HepG2 (cell line): ENCODE results near the gene TRMT10C. TPM values are rescaled to one million over a fixed set of nuclear protein-coding genes. Genes with fewer than 3 reads are reported as not detected.

ENCODE experiments used
- CC2D1A ChIP-seq: sonication (generic); formaldehyde crosslinking; IDR thresholded peaks from 2 replicates; pipeline ENCODE4 v1.8.1; 2023; ENCODE audit warnings: mild to moderate bottlenecking, missing genetic modification reagents
- MAZ ChIP-seq, 2 experiments: sonication (generic) in 1 of 2; formaldehyde crosslinking in 1 of 2; IDR thresholded peaks; 2 replicates each; pipeline versions ENCODE4 v1.5.0 to v1.6.1; 2012 to 2020; ENCODE audit warnings: low read depth in 2 of 2, mild to moderate bottlenecking in 2 of 2, borderline replicate concordance in 1 of 2, improper control_type of control experiment in 1 of 2, low read length in 1 of 2, missing genetic modification reagents in 1 of 2, moderate library complexity in 1 of 2
- MEIS1 ChIP-seq: sonication (generic); formaldehyde crosslinking; IDR thresholded peaks from 2 replicates; pipeline ENCODE4 v1.9.0; 2021; ENCODE audit warnings: mild to moderate bottlenecking, missing genetic modification reagents, moderate library complexity, borderline replicate concordance
- RFXAP ChIP-seq: sonication (generic); formaldehyde crosslinking; IDR thresholded peaks from 2 replicates; pipeline ENCODE4 v1.4.0; 2020; ENCODE audit warnings: missing genetic modification reagents, borderline replicate concordance
- TAF1 ChIP-seq: sonication (generic); formaldehyde crosslinking; IDR thresholded peaks from 2 replicates; pipeline ENCODE4 v1.4.0; 2020; ENCODE audit warnings: missing genetic modification reagents
- TARDBP ChIP-seq: sonication (generic); formaldehyde crosslinking; IDR thresholded peaks from 2 replicates; pipeline ENCODE4 v1.8.0; 2022; ENCODE audit warnings: mild to moderate bottlenecking, missing genetic modification reagents
- TGIF2 ChIP-seq: IDR thresholded peaks from 2 replicates; pipeline ENCODE4 v1.6.1; 2016; ENCODE audit warnings: control low read depth, missing compliant biosample characterization
- ZFX ChIP-seq: sonication (generic); formaldehyde crosslinking; IDR thresholded peaks from 2 replicates; pipeline ENCODE4 v1.4.0; 2020; ENCODE audit warnings: mild to moderate bottlenecking, low read depth, missing genetic modification reagents, moderate library complexity
- ZNF3 ChIP-seq: IDR thresholded peaks from 2 replicates; pipeline ENCODE4 v1.7.0; 2017; ENCODE audit warnings: inconsistent platforms
- ZNF33B ChIP-seq: sonication (generic); formaldehyde crosslinking; IDR thresholded peaks from 2 replicates; pipeline ENCODE4 v1.5.1; 2020; ENCODE audit warnings: mild to moderate bottlenecking, missing genetic modification reagents
- ZNF382 ChIP-seq: sonication (generic); formaldehyde crosslinking; IDR thresholded peaks from 2 replicates; pipeline ENCODE4 v1.5.0; 2020; ENCODE audit warnings: missing genetic modification reagents, mild to moderate bottlenecking, borderline replicate concordance
- ZNF501 ChIP-seq: sonication (generic); formaldehyde crosslinking; IDR thresholded peaks from 2 replicates; pipeline ENCODE4 v1.5.1; 2020; ENCODE audit warnings: mild to moderate bottlenecking, moderate library complexity, missing genetic modification reagents
- ZNF556 ChIP-seq: sonication (generic); formaldehyde crosslinking; IDR thresholded peaks from 2 replicates; pipeline ENCODE4 v1.4.0; 2020; ENCODE audit warnings: mild to moderate bottlenecking, missing genetic modification reagents, borderline replicate concordance
- ZSCAN20 ChIP-seq: sonication (generic); formaldehyde crosslinking; IDR thresholded peaks from 2 replicates; pipeline ENCODE4 v1.4.0; 2020; ENCODE audit warnings: missing genetic modification reagents, mild to moderate bottlenecking, borderline replicate concordance
- polyA plus RNA-seq, 8 experiments: library from polyadenylated mRNA; depleted of rRNA in 3 of 8; stranded (reverse) in 7 of 8; unstranded in 1 of 8; fragments of >200 nt; fragmentation: Illumina TruSeq in 4 of 8; extraction: Trizol in 4 of 8; gene quantifications; 2 replicates each; pipeline versions ENCODE4 v1.2.1 to v1.2.3, GENCODE V29; 2011 to 2016; ENCODE audit warnings: low read depth in 4 of 8, missing spikeins in 1 of 8, mixed read lengths in 1 of 8; ENCODE audit not compliant: insufficient read depth in 1 of 8
- total RNA-seq, 5 experiments: library from RNA; depleted of rRNA; stranded (reverse); fragments of >200 nt; fragmentation: Illumina TruSeq; extraction: Trizol; gene quantifications; 2 replicates each; pipeline ENCODE4 v1.2.3, GENCODE V29; 2016; ENCODE audit warnings: low read depth in 1 of 5
- TF ChIP-seq, protein P1 (sequence below): sonication (generic); formaldehyde crosslinking; IDR thresholded peaks from 2 replicates; pipeline ENCODE4 v1.5.0; 2020; ENCODE audit warnings: mild to moderate bottlenecking, missing genetic modification reagents, borderline replicate concordance
- TF ChIP-seq, protein P2 (sequence below): sonication (generic); formaldehyde crosslinking; conservative IDR thresholded peaks from 2 replicates; pipeline ENCODE4 v1.8.0; 2022; ENCODE audit warnings: mild to moderate bottlenecking, moderate library complexity, missing genetic modification reagents
- TF ChIP-seq, protein P3 (sequence below): fragments of 450-650 bp; IDR thresholded peaks from 2 replicates; pipeline ENCODE4 v1.6.1; 2017; ENCODE audit warnings: mild to moderate bottlenecking

TRMT10C gene
- total and polyA plus RNA-seq, 2 of the 13 experiments (the other 11 are each of a cell fraction or from before 2014, with no cell fraction given) = 10.8 to 39.2 TPM

- TF ChIP-seq MAZ (IDR thresholded peaks at IDR 0.05; ENCODE audit: borderline replicate concordance, low read depth, low read length) (no peak), MAZ (CRISPR knock-in tag; IDR thresholded peaks at IDR 0.05; ENCODE audit: low read depth) (0 out of 2 replicates have a peak, but pooled peaks have one; percentile 27), TGIF2 (no peak; the same call in 1 of the 2 replicates), TAF1 (CRISPR knock-in tag) (peak; percentile 56; the same call in 1 of the 2 replicates), MEIS1 (no peak), RFXAP (CRISPR knock-in tag) (no peak), ZSCAN20 (CRISPR knock-in tag) (no peak), ZFX (CRISPR knock-in tag) (peak; percentile 97), CC2D1A (CRISPR knock-in tag) (no peak), ZNF556 (CRISPR knock-in tag) (peak; percentile 36; the same call in 1 of the 2 replicates), TARDBP (CRISPR knock-in tag) (0 out of 2 replicates have a peak, but pooled peaks have one; percentile 12), ZNF501 (peak; percentile 13; the same call in 1 of the 2 replicates), ZNF3 (no peak), ZNF382 (no peak), ZNF33B (no peak)
- TF ChIP-seq, protein P1, sequence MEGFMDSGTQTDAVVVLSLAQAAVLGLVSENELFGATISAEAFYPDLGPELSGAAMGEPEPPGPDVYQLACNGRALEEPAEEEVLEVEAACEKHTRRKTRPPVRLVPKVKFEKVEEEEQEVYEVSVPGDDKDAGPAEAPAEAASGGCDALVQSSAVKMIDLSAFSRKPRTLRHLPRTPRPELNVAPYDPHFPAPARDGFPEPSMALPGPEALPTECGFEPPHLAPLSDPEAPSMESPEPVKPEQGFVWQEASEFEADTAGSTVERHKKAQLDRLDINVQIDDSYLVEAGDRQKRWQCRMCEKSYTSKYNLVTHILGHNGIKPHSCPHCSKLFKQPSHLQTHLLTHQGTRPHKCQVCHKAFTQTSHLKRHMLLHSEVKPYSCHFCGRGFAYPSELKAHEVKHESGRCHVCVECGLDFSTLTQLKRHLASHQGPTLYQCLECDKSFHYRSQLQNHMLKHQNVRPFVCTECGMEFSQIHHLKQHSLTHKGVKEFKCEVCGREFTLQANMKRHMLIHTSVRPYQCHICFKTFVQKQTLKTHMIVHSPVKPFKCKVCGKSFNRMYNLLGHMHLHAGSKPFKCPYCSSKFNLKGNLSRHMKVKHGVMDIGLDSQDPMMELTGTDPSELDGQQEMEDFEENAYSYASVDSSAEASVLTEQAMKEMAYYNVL (CRISPR knock-in tag) = no peak; the same call in 1 of the 2 replicates
- TF ChIP-seq, protein P2, sequence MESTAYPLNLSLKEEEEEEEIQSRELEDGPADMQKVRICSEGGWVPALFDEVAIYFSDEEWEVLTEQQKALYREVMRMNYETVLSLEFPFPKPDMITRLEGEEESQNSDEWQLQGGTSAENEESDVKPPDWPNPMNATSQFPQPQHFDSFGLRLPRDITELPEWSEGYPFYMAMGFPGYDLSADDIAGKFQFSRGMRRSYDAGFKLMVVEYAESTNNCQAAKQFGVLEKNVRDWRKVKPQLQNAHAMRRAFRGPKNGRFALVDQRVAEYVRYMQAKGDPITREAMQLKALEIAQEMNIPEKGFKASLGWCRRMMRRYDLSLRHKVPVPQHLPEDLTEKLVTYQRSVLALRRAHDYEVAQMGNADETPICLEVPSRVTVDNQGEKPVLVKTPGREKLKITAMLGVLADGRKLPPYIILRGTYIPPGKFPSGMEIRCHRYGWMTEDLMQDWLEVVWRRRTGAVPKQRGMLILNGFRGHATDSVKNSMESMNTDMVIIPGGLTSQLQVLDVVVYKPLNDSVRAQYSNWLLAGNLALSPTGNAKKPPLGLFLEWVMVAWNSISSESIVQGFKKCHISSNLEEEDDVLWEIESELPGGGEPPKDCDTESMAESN (CRISPR knock-in tag) = peak; percentile 56; the same call in 1 of the 2 replicates
- TF ChIP-seq, protein P3, sequence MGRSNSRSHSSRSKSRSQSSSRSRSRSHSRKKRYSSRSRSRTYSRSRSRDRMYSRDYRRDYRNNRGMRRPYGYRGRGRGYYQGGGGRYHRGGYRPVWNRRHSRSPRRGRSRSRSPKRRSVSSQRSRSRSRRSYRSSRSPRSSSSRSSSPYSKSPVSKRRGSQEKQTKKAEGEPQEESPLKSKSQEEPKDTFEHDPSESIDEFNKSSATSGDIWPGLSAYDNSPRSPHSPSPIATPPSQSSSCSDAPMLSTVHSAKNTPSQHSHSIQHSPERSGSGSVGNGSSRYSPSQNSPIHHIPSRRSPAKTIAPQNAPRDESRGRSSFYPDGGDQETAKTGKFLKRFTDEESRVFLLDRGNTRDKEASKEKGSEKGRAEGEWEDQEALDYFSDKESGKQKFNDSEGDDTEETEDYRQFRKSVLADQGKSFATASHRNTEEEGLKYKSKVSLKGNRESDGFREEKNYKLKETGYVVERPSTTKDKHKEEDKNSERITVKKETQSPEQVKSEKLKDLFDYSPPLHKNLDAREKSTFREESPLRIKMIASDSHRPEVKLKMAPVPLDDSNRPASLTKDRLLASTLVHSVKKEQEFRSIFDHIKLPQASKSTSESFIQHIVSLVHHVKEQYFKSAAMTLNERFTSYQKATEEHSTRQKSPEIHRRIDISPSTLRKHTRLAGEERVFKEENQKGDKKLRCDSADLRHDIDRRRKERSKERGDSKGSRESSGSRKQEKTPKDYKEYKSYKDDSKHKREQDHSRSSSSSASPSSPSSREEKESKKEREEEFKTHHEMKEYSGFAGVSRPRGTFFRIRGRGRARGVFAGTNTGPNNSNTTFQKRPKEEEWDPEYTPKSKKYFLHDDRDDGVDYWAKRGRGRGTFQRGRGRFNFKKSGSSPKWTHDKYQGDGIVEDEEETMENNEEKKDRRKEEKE = no peak
Observed at GRCh38 chr3:101574388-101575112, 12.9 kb downstream of the TRMT10C start (continued).
